Measurements from ENCODE around the gene ABCC4.

- TF ChIP-seq EZH2 (IDR thresholded peaks at IDR 0.05) (no peak), POLR2AphosphoS5 (IDR thresholded peaks at IDR 0.05; ENCODE audit: borderline replicate concordance, low read depth, low read length) (no peak), FOXP2 (optimal IDR thresholded peaks at IDR 0.05; ENCODE audit: control extremely low read depth, extremely low read length, insufficient read depth) (no peak)
Observed at GRCh38 chr13:95128045-95128643, 173.1 kb downstream of the ABCC4 start.

Measured in SK-N-MC (cell line).